ENCODE data around the gene CENPH. TPM values are rescaled to one million over a fixed set of nuclear protein-coding genes. Genes with fewer than 3 reads are reported as not detected.

The CENPH gene
- total and polyA plus RNA-seq, 2 of the 8 experiments (the other 6 are each of a cell fraction or from before 2014, with no cell fraction given) = 69.0 to 82.8 TPM

DNA sequence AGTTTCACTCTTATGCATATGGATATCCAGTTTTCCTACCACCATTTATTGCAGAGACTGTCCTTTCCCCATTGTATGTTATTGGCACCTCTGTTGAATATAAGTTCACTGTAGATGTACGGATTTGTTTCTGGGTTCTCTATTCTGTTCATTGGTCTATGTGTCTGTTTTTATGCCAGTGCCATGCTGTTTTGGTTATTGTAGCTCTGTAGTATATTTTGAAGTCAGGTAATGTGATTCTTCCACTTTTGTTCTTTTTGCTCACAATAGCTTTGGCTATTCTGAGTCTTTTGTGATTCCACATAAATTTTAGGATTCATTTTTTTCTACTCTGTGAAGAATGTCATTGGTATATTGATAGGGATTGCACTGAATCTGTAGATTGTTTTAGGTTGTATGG is 48.6 kb upstream of the CENPH start:
- FAIRE-seq (no peak), DNase-seq (ENCODE audit: low read depth in 1 of 2, low spot score in 2 of 2) (no peak)
- ChIA-PET POLR2A (ENCODE audit: partially characterized antibody) (interaction anchor here (1.0 to 1.3 kb wide), 3 partner anchors 9 to 94 kb away, joined by 3 to 4 read pairs (median 3); partner anchors contain the start of gene CENPH), CTCF (ENCODE audit: partially characterized antibody) (interaction anchor here (0.7 to 1.3 kb wide), 3 partner anchors 9 to 124 kb away, joined by 3 to 4 read pairs (median 3); partner anchors contain the start of gene SLC30A5)
- Histone ChIP-seq H3K9ac (replicated peaks in 1 of 4; ENCODE audit: extremely low read depth in 1 of 4, low read depth in 3 of 4, low read length in 3 of 4) (no peak overlapping the region), H2BK12ac (ENCODE audit: low read depth, low read length) (no peak overlapping the region), H3K9me3 (ENCODE audit: insufficient read depth in 2 of 2, low read depth in 1 of 2, low read length in 1 of 2) (no peaks in the 10 kb centered on the region; a peak in 1 of 4 replicates), H3K27ac (ENCODE audit: low read depth, low read length) (no peak overlapping the region), H3K4ac (replicated peaks; ENCODE audit: insufficient read length, low read depth, low read length) (no peak overlapping the region), H3K79me2 (ENCODE audit: control insufficient read depth in 1 of 2, insufficient read depth in 2 of 2, low read length in 2 of 2) (no peaks in the 10 kb centered on the region), H3K36me3 (ENCODE audit: control insufficient read depth in 2 of 4, insufficient read depth in 4 of 4, low read length in 3 of 4) (no peaks in the 10 kb centered on the region), H3K27me3 (replicated peaks in 1 of 4; ENCODE audit: control insufficient read depth in 3 of 4, extremely low read depth in 1 of 4, insufficient read depth in 3 of 4, low read length in 3 of 4) (no peaks in the 10 kb centered on the region), H3K4me3 (ENCODE audit: extremely low read depth in 1 of 4, insufficient read depth in 2 of 4, low read depth in 3 of 4, low read length in 4 of 4) (no peak overlapping the region), H2BK5ac (ENCODE audit: low read depth, low read length) (no peak overlapping the region), H4K5ac (ENCODE audit: insufficient read length, low read depth, low read length) (no peak overlapping the region), H4K8ac (ENCODE audit: extremely low read depth, insufficient read depth, low read length) (no peak overlapping the region), H3K18ac (ENCODE audit: extremely low read depth, low read length) (no peak overlapping the region), H2BK15ac (ENCODE audit: low read length) (no peak overlapping the region), H2BK120ac (replicated peaks; ENCODE audit: low read depth, low read length) (no peak overlapping the region), H2AK5ac (ENCODE audit: low read depth, low read length) (no peak overlapping the region), H3K4me2 (ENCODE audit: insufficient read depth in 1 of 2, low read depth in 2 of 2, low read length in 2 of 2) (no peak overlapping the region), H4K20me1 (replicated peaks in 1 of 2; ENCODE audit: control insufficient read depth in 1 of 2, insufficient read depth in 2 of 2, low read length in 2 of 2) (no peaks in the 10 kb centered on the region), H3K14ac (ENCODE audit: insufficient read length) (no peak overlapping the region), H3K79me1 (ENCODE audit: low read depth, low read length) (no peaks in the 10 kb centered on the region), H4K91ac (replicated peaks; ENCODE audit: insufficient read length, low read length) (no peak overlapping the region), H3K23me2 (ENCODE audit: low read depth, low read length) (no peaks in the 10 kb centered on the region), H3K4me1 (replicated peaks in 1 of 4; ENCODE audit: control insufficient read depth in 3 of 4, insufficient read depth in 4 of 4, low read length in 3 of 4) (peaks cover 0 to 3% (median 0%) of the 10 kb centered on the region in 4 experiments; a peak in 2 of 7 replicates), H2BK20ac (ENCODE audit: low read length) (no peak overlapping the region), H3K23ac (ENCODE audit: insufficient read length) (no peak overlapping the region), H3K56ac (replicated peaks; ENCODE audit: insufficient read length, low read depth, low read length) (no peak overlapping the region), H2AFZ (ENCODE audit: low read length) (no peak overlapping the region)
- TF ChIP-seq TBP (IDR thresholded peaks at IDR 0.05; ENCODE audit: low read depth, low read length) = no peak
- peak; percentile 64 for TF ChIP-seq KDM1A (IDR thresholded peaks at IDR 0.05; ENCODE audit: borderline replicate concordance, low read length)
- WGBS, 2 experiments (ENCODE audit: extremely low coverage in 1 of 2, insufficient coverage in 1 of 2, insufficient read length in 1 of 2, insufficient replicate concordance in 2 of 2, low coverage in 1 of 2, low lambda C conversion rate in 2 of 2, missing lambda C conversion rate in 1 of 2) = 100% methylated on average over 1 of the region's 1 CpG; no CpG with 5 or more reads in 1 of the 2 experiments

Measured in H1 (cell line).